NT2/D1 (cell line): ENCODE data around the gene AOPEP.

ENCODE experiments used
- SUZ12 ChIP-seq: IDR thresholded peaks from 2 replicates; pipeline ENCODE4 v1.6.1; 2011; ENCODE audit not compliant: insufficient read length, insufficient read depth; ENCODE audit errors: extremely low read depth
- YY1 ChIP-seq: IDR thresholded peaks from 2 replicates; pipeline ENCODE4 v1.6.1; 2011; ENCODE audit not compliant: insufficient read length, insufficient read depth

DNA sequence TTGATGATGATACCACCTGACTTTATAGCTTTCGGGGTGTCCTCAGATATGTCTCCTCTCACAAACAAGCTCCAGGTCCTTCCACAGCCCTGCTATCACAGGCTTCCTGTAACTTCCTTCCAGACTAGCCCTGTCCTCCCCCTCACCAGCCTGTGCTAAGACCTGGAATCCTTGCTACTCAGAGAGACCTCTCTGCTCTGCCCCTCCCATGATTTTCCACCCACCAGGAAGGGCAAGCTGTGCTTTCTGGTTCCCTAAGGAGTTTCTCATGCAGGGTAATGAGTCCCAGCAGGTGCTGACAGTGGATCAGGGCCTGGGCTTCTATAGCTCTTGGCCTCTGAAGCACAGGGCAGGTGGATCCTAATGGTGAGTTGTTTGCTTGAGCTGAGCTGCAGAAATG is 86.9 kb downstream of the AOPEP start:
- TF ChIP-seq SUZ12 (no peak), YY1 (no peak)
